GM19035 (cell line): ENCODE data around the gene ABHD2.
"Not testable (repeated sequence)": the region's sequence is repeated elsewhere in the genome, so short reads cannot be mapped to it uniquely, and the experiment has no call there.

Source experiments
- ATAC-seq: cut with Tn5 transposase; IDR thresholded peaks from one replicate; pipeline ENCODE4 v1.9.1; 2021; ENCODE audit not compliant: unreplicated experiment

The ABHD2 gene

GRCh38 chr15:89075101-89075640 lies 13.1 kb upstream of the ABHD2 start:
- no peak for ATAC-seq

GRCh38 chr15:89075846-89076245 lies 12.4 kb upstream of the ABHD2 start:
- ATAC-seq = no peak

GRCh38 chr15:89077750-89078149 lies 10.5 kb upstream of the ABHD2 start:
- no peak for ATAC-seq

GRCh38 chr15:89078851-89079810 lies 9.1 kb upstream of the ABHD2 start:
- no peak for ATAC-seq

GRCh38 chr15:89081878-89082277 lies 6.4 kb upstream of the ABHD2 start:
- no peak for ATAC-seq

GRCh38 chr15:89083246-89083645 lies 5.0 kb upstream of the ABHD2 start:
- no peak for ATAC-seq

- ATAC-seq = no peak
Measured at GRCh38 chr15:89085289-89085926, 2.8 kb upstream of the ABHD2 start.

GRCh38 chr15:89085933-89086332 lies 2.3 kb upstream of the ABHD2 start:
- not testable (repeated sequence) for ATAC-seq

- ATAC-seq = not testable (repeated sequence)
Measured at GRCh38 chr15:89086390-89086789, 1.9 kb upstream of the ABHD2 start.

GRCh38 chr15:89087161-89087829 lies 961 bp upstream of the ABHD2 start:
- ATAC-seq = no peak

GRCh38 chr15:89088605-89089315 lies 504 bp downstream of the ABHD2 start:
- peak; percentile 7 for ATAC-seq

- ATAC-seq = no peak
Measured at GRCh38 chr15:89089316-89090230, 1.3 kb downstream of the ABHD2 start.

GRCh38 chr15:89090791-89091626 lies 2.8 kb downstream of the ABHD2 start:
- ATAC-seq = no peak

GRCh38 chr15:89091627-89092220 lies 3.5 kb downstream of the ABHD2 start:
- ATAC-seq = no peak

GRCh38 chr15:89093509-89093908 lies 5.3 kb downstream of the ABHD2 start:
- no peak for ATAC-seq

- ATAC-seq = no peak
Measured at GRCh38 chr15:89095073-89095472, 6.8 kb downstream of the ABHD2 start.

GRCh38 chr15:89095556-89095955 lies 7.3 kb downstream of the ABHD2 start:
- no peak for ATAC-seq

- ATAC-seq = no peak
Measured at GRCh38 chr15:89096664-89097063, 8.4 kb downstream of the ABHD2 start.
